Testis (tissue), 5 donors: ENCODE measurements around the gene TGFBR3. TPM values are rescaled to one million over a fixed set of nuclear protein-coding genes. Genes with fewer than 3 reads are reported as not detected.

Experiments used
- DNase-seq: peaks from one replicate; pipeline ENCODE4 v3.0.0-alpha.2; 2019
- H3K27ac ChIP-seq, 2 donors: fragments of 200-600 bp; sonication (generic); one replicate each; pipeline ENCODE4 v1.5.1; 2019
- H3K27me3 ChIP-seq: fragments of 200-600 bp; sonication (generic); one replicate; pipeline ENCODE4 v1.5.1; 2019
- H3K36me3 ChIP-seq: fragments of 200-600 bp; sonication (generic); one replicate; pipeline ENCODE4 v1.5.1; 2017; ENCODE audit warnings: low read depth; ENCODE audit errors: missing control alignments
- H3K4me1 ChIP-seq: fragments of 200-600 bp; sonication (generic); one replicate; pipeline ENCODE4 v1.5.1; 2019
- H3K4me3 ChIP-seq, 2 donors: fragments of 200-600 bp; sonication (generic); one replicate each; pipeline ENCODE4 v1.5.1; 2017 to 2019
- H3K9me3 ChIP-seq: fragments of 200-600 bp; sonication (generic); one replicate; pipeline ENCODE4 v1.5.1; 2017
- CTCF ChIP-seq, 3 experiments: fragments of 450-650 bp in 2 of 3; fragments of 200-600 bp in 1 of 3; sonication (generic) in 1 of 3; IDR thresholded peaks; one replicate each; pipeline ENCODE4 v1.5.1; 2016 to 2019; ENCODE audit warnings: antibody characterized with exemption in 3 of 3, mild to moderate bottlenecking in 2 of 3, moderate library complexity in 1 of 3
- POLR2A ChIP-seq: fragments of 450-650 bp; IDR thresholded peaks from one replicate; pipeline ENCODE4 v1.6.1; 2017; ENCODE audit warnings: antibody characterized with exemption, mild to moderate bottlenecking, moderate library complexity
- WGBS, 2 donors: methylation state at CpG; one replicate each; pipeline ENCODE4 v1.1.5; 2018; 5-methylcytosine and 5-hydroxymethylcytosine counted together
- intact Hi-C: fragments of 100-400 bp; cut with DNase I; formaldehyde crosslinking; loops from one replicate; pipeline ENCODE4 v1.15.1; 2023; ENCODE audit warnings: low total_unique reads
- long read RNA-seq, 2 donors: transcript quantifications; one replicate each; lab custom pipeline, GENCODE V29; 2026
- polyA plus RNA-seq: library from polyadenylated mRNA; stranded (reverse); fragments of 350-450 nt; fragmentation: Illumina TruSeq; extraction: RNeasy Lipid Tissue Mini Kit (QIAGEN cat#74804); gene quantifications from one replicate; pipeline ENCODE4 v1.2.3, GENCODE V29; 2014; ENCODE audit warnings: low read depth, low replicate concordance; ENCODE audit not compliant: insufficient read depth
- total RNA-seq, 2 donors: library from RNA; depleted of rRNA; stranded (reverse); fragments of >200 nt; gene quantifications; one replicate each; pipeline ENCODE4 v1.2.3, GENCODE V29; 2016

The TGFBR3 gene
- total RNA-seq, result 10 to 100 TPM; 24.0 to 34.7 TPM
- 37.2 TPM for polyA plus RNA-seq
- long read RNA-seq, donor 1, full-length matches to known transcripts, result 16 of 33 reads
- long read RNA-seq, donor 1, partial matches to known transcripts, result 17 of 33 reads
- long read RNA-seq, donor 1, other reads (novel, unspliced or antisense), result 0 of 33 reads
- long read RNA-seq, donor 2, full-length matches to known transcripts, result 7 of 28 reads
- long read RNA-seq, donor 2, partial matches to known transcripts, result 21 of 28 reads
- long read RNA-seq, donor 2, other reads (novel, unspliced or antisense), result 0 of 28 reads

- no peaks in the 10 kb centered on the region for H3K27me3 ChIP-seq
- no peaks in the 10 kb centered on the region for H3K4me1 ChIP-seq
- DNase-seq, result peak; percentile 93
- peak within 1 kb of the TSS; percentile 84 to 92 for H3K4me3 ChIP-seq
- H3K27ac ChIP-seq, result peak within 1 kb of the TSS; percentile 89 to 94
- 0 to 1% methylated on average over 10 to 39 of the region's 92 CpGs for WGBS, 2 donors
- no peaks in the 10 kb centered on the region for H3K36me3 ChIP-seq
- H3K9me3 ChIP-seq, result no peaks in the 10 kb centered on the region
- intact Hi-C loops, result no loop called here
- TF ChIP-seq CTCF (IDR thresholded peaks at IDR 0.05) (peak in 2 of 3 experiments; percentile 44 to 55), POLR2A (no peak)
Measured at GRCh38 chr1:91885716-91886506, at the start of gene TGFBR3. Gene TGFBR3 (minus strand): TSS chr1:91886151. CDS start chr1:91861531, 24,620 bp downstream.

GRCh38 chr1:91929250-91929649, 43.3 kb upstream of the TGFBR3 start:
- H3K9me3 ChIP-seq, result no peaks in the 10 kb centered on the region
- no peak overlapping the region for H3K4me3 ChIP-seq
- no peaks in the 10 kb centered on the region for H3K4me1 ChIP-seq
- DNase-seq, result no peak
- 25 to 29% methylated on average over 2 of the region's 2 CpGs for WGBS, 2 donors
- intact Hi-C loops, result loop anchor here (10.0 kb wide), 1 partner anchor 414 kb away; no protein-coding TSS in a partner anchor
- TF ChIP-seq POLR2A, result no peak
- no peak for TF ChIP-seq CTCF (IDR thresholded peaks at IDR 0.05)
- no peaks in the 10 kb centered on the region for H3K36me3 ChIP-seq
- no peak overlapping the region for H3K27ac ChIP-seq
- no peaks in the 10 kb centered on the region for H3K27me3 ChIP-seq

- Histone ChIP-seq H3K27me3 (no peaks in the 10 kb centered on the region), H3K36me3 (no peaks in the 10 kb centered on the region), H3K27ac (no peak overlapping the region), H3K9me3 (no peaks in the 10 kb centered on the region), H3K4me1 (no peaks in the 10 kb centered on the region), H3K4me3 (no peak overlapping the region)
- WGBS, 2 donors, result 64 to 92% methylated on average over 2 of the region's 2 CpGs
- no peak for DNase-seq
- intact Hi-C loops, result loop anchor here (10.0 kb wide), 1 partner anchor 413 kb away; no protein-coding TSS in a partner anchor
- no peak for TF ChIP-seq POLR2A
- no peak for TF ChIP-seq CTCF (IDR thresholded peaks at IDR 0.05)
Measured at GRCh38 chr1:91928026-91928425, 42.1 kb upstream of the TGFBR3 start.

- WGBS, 2 donors, result 72 to 73% methylated on average over 4 of the region's 4 CpGs
- intact Hi-C loops, result loop anchor here (10.0 kb wide), 1 partner anchor 411 kb away; no protein-coding TSS in a partner anchor
- Histone ChIP-seq H3K27ac (no peak overlapping the region), H3K27me3 (no peaks in the 10 kb centered on the region), H3K9me3 (no peaks in the 10 kb centered on the region), H3K4me1 (no peaks in the 10 kb centered on the region), H3K36me3 (no peaks in the 10 kb centered on the region), H3K4me3 (no peak overlapping the region)
- DNase-seq, result no peak
- no peak for TF ChIP-seq CTCF (IDR thresholded peaks at IDR 0.05)
- no peak for TF ChIP-seq POLR2A
Measured at GRCh38 chr1:91925644-91926435, 39.9 kb upstream of the TGFBR3 start.
